PFSK-1 (cell line): ENCODE results near the gene NRG3.

ENCODE experiments used
- FOXP2 ChIP-seq: optimal IDR thresholded peaks from 2 replicates; pipeline ENCODE3; 2011; ENCODE audit warnings: borderline replicate concordance, control low read depth, inconsistent platforms; ENCODE audit not compliant: insufficient read depth; ENCODE audit errors: extremely low read length, extremely low read depth
- POLR2AphosphoS5 ChIP-seq: IDR thresholded peaks from 2 replicates; pipeline ENCODE4 v1.6.1; 2012; ENCODE audit warnings: low read depth, mild to moderate bottlenecking, control low read depth, low read length, moderate library complexity
- REST ChIP-seq, 2 experiments: IDR thresholded peaks; 2 replicates each; pipeline versions ENCODE4 v1.6.1 to v1.8.0; 2011 to 2012; ENCODE audit warnings: low read depth in 2 of 2, low read length in 2 of 2, control low read depth in 1 of 2, inconsistent platforms in 1 of 2, mild to moderate bottlenecking in 1 of 2, moderate library complexity in 1 of 2; ENCODE audit not compliant: insufficient read depth in 1 of 2
- SIN3A ChIP-seq: IDR thresholded peaks from 2 replicates; pipeline ENCODE4 v1.6.1; 2012; ENCODE audit warnings: mild to moderate bottlenecking, low read length, moderate library complexity, borderline replicate concordance; ENCODE audit not compliant: insufficient read depth
- TAF1 ChIP-seq: IDR thresholded peaks from 2 replicates; pipeline ENCODE4 v1.6.1; 2012; ENCODE audit warnings: low read length, control low read depth, borderline replicate concordance; ENCODE audit not compliant: insufficient read depth

NRG3 gene

DNA sequence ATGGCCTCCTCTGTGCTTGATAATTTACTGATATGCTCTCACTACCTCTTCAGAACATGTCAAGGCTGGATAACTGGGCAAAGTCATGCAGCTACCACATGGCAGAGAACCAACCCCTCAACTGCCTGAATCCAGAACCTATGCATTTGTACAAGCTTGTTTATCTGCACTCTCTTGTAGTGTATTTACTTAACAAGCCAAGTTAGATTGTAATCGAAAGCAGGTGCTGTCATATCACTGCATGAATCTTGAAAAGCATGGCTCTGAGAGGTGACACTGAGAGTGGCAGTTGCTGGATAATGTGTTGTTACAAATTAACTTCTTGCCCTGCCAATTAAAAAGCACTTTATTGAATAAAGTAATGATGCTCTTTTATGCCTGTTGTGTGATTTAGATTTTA, 588.6 kb downstream of the NRG3 start:
- TF ChIP-seq POLR2AphosphoS5, result no peak
- TF ChIP-seq REST (IDR thresholded peaks at IDR 0.05; ENCODE audit: insufficient read depth in 1 of 2, low read depth in 2 of 2, low read length in 2 of 2), result no peak
- no peak for TF ChIP-seq TAF1
- TF ChIP-seq FOXP2, result no peak
- no peak for TF ChIP-seq SIN3A

DNA sequence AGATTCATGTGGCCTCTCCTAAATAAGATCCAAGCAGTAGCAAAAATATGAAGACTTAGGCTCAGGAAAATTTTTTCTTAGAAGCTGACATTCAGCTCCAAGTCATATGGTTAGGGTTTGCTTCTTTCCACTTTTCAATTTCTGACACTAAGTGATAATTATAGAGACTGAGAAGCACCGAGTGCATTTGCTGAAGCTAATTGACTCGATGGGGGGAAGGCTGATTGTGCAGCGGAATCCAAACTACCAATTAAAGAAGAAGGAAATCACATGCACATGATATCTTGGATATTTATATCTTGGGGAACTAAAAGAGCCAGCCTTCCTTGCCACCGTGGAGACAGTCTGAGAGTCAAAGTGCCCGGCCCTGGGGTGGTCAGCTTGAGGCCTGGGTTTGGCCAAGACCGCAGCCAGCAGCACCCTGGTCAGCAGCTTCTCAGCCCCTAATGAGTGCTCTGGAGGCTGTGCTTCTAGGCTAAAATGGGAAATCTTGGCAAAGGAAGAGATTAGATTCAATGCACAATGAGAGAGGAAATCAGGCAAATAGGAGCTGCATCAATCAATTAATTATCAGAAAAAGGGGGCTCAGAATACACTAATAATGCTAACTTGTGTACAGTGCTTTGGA, 589.3 kb downstream of the NRG3 start:
- no peak for TF ChIP-seq TAF1
- TF ChIP-seq POLR2AphosphoS5, result no peak
- TF ChIP-seq SIN3A, result no peak
- no peak for TF ChIP-seq FOXP2
- TF ChIP-seq REST (IDR thresholded peaks at IDR 0.05; ENCODE audit: insufficient read depth in 1 of 2, low read depth in 2 of 2, low read length in 2 of 2), result peak; percentile 69 to 88

DNA sequence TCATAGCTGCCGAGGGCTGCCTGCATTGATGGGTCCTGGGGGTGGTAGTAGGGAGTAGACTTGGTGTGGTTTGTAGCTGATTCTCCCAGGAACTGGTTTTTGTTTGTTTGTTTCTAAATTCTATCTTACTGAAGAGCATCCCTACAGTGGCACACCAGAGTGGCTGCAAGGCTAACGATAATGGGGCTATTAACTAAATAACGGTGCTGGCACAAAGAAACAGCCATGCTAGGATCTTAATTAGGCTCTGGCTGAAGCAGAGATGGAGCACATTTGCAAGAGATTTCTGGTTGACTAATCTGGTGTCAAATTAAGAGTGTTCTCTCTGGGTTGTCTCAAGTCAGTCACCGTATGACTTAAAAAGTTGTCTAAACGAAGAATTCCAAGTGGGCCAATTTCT, 590.0 kb downstream of the NRG3 start:
- TF ChIP-seq FOXP2, result no peak
- TF ChIP-seq SIN3A, result no peak
- no peak for TF ChIP-seq REST (IDR thresholded peaks at IDR 0.05; ENCODE audit: insufficient read depth in 1 of 2, low read depth in 2 of 2, low read length in 2 of 2)
- TF ChIP-seq TAF1, result no peak
- no peak for TF ChIP-seq POLR2AphosphoS5

GRCh38 chr10:82468453-82468852, 593.5 kb downstream of the NRG3 start:
- TF ChIP-seq REST (IDR thresholded peaks at IDR 0.05; ENCODE audit: insufficient read depth in 1 of 2, low read depth in 2 of 2, low read length in 2 of 2), result no peak
- TF ChIP-seq FOXP2, result no peak
- no peak for TF ChIP-seq SIN3A
- TF ChIP-seq POLR2AphosphoS5, result no peak
- TF ChIP-seq TAF1, result no peak
